ENCODE data around the gene TMEM39A.

- TF ChIP-seq CTCF (IDR thresholded peaks at IDR 0.05): no peak
- TF ChIP-seq POLR2A (IDR thresholded peaks at IDR 0.05): no peak
- TF ChIP-seq EP300 (IDR thresholded peaks at IDR 0.05): no peak
These were observed 26.7 kb upstream of the TMEM39A start for GRCh38 chr3:119490153-119490552.

Data from ovary (tissue), 3 donors.